Neural cell (in vitro differentiated cells): Measurements from ENCODE around the gene EDAR. TPM values are rescaled to one million over a fixed set of nuclear protein-coding genes. Genes with fewer than 3 reads are reported as not detected.

ENCODE experiments used
- H2AFZ ChIP-seq: fragments of 200-600, 300-800 bp; sonication (generic), shearing (Covaris generic); 2 replicates; pipeline ENCODE4 v1.6.0; 2014; ENCODE audit warnings: low read depth, mild to moderate bottlenecking, antibody characterized with exemption, low read length, moderate library complexity
- H3F3A ChIP-seq: fragments of 200-600 bp; shearing (Covaris generic); 2 replicates; pipeline ENCODE4 v1.6.1; 2016; ENCODE audit warnings: mild to moderate bottlenecking, moderate library complexity, mixed read lengths, antibody characterized with exemption, low read length; ENCODE audit not compliant: insufficient read depth, poor library complexity, severe bottlenecking
- H3K27ac ChIP-seq: fragments of 200-600, 300-800 bp; sonication (generic), shearing (Covaris generic); 2 replicates; pipeline ENCODE4 v1.5.1; 2014; ENCODE audit warnings: mild to moderate bottlenecking, low read length, moderate library complexity
- H3K27me3 ChIP-seq: fragments of 300-800, 200-600 bp; sonication (generic), shearing (Covaris generic); 2 replicates; pipeline ENCODE4 v1.6.0; 2014; ENCODE audit warnings: mild to moderate bottlenecking, low read depth, low read length, moderate library complexity; ENCODE audit not compliant: insufficient read depth
- H3K36me3 ChIP-seq: fragments of 300-800, 200-600 bp; sonication (generic), shearing (Covaris generic); 2 replicates; pipeline ENCODE4 v1.5.1; 2014; ENCODE audit warnings: mild to moderate bottlenecking, antibody characterized with exemption, low read length, moderate library complexity; ENCODE audit not compliant: insufficient read depth
- H3K4me2 ChIP-seq: fragments of 300-800, 200-600 bp; sonication (generic), shearing (Covaris generic); 2 replicates; pipeline ENCODE4 v1.6.0; 2014; ENCODE audit warnings: mild to moderate bottlenecking, low read length
- H3K4me3 ChIP-seq: fragments of 300-800, 200-600 bp; sonication (generic), shearing (Covaris generic); 2 replicates; pipeline ENCODE4 v1.5.1; 2014; ENCODE audit warnings: mild to moderate bottlenecking, low read length, moderate library complexity
- H3K79me2 ChIP-seq: fragments of 200-600 bp; shearing (Covaris generic); replicated peaks from 2 replicates; pipeline ENCODE4 v1.6.0; 2014; ENCODE audit warnings: mild to moderate bottlenecking, low read length, moderate library complexity; ENCODE audit not compliant: insufficient read depth
- H3K9ac ChIP-seq: fragments of 300-800, 200-600 bp; sonication (generic), shearing (Covaris generic); 2 replicates; pipeline ENCODE4 v1.6.1; 2016; ENCODE audit warnings: mild to moderate bottlenecking, low read length, mixed read lengths
- H3K9me2 ChIP-seq: fragments of 200-600 bp; shearing (Covaris generic); 2 replicates; pipeline ENCODE4 v1.6.1; 2016; ENCODE audit warnings: mild to moderate bottlenecking, low read length, mixed read lengths; ENCODE audit not compliant: insufficient read depth
- H3K9me3 ChIP-seq: fragments of 200-600, 300-800 bp; sonication (generic), shearing (Covaris generic); 2 replicates; pipeline ENCODE4 v1.6.1; 2016; ENCODE audit warnings: mild to moderate bottlenecking, mixed run types, low read length, moderate library complexity, mixed read lengths
- H4K20me1 ChIP-seq: fragments of 200-600 bp; shearing (Covaris generic); 2 replicates; pipeline ENCODE4 v1.6.1; 2016; ENCODE audit warnings: mild to moderate bottlenecking, mixed run types; ENCODE audit not compliant: insufficient read depth
- CTCF ChIP-seq: fragments of 450-650 bp; IDR thresholded peaks from 2 replicates; pipeline ENCODE4 v1.5.1; 2014; ENCODE audit warnings: antibody characterized with exemption, mild to moderate bottlenecking, moderate library complexity; ENCODE audit not compliant: poor library complexity, severe bottlenecking
- EP300 ChIP-seq: fragments of 450-650 bp; conservative IDR thresholded peaks from 2 replicates; pipeline ENCODE4 v1.6.1; 2014; ENCODE audit warnings: antibody characterized with exemption, mild to moderate bottlenecking, moderate library complexity; ENCODE audit not compliant: poor library complexity, severe bottlenecking
- EZH2 ChIP-seq: fragments of 200-600, 300-800 bp; shearing (Covaris generic), sonication (generic); IDR thresholded peaks from 2 replicates; pipeline ENCODE4 v1.6.1; 2014; ENCODE audit warnings: antibody characterized with exemption, low read length, borderline replicate concordance, mild to moderate bottlenecking; ENCODE audit not compliant: insufficient read depth, poor library complexity, severe bottlenecking
- MXI1 ChIP-seq: fragments of 450-650 bp; conservative IDR thresholded peaks from 2 replicates; pipeline ENCODE4 v1.6.1; 2014; ENCODE audit warnings: antibody characterized with exemption, mild to moderate bottlenecking; ENCODE audit not compliant: poor library complexity, severe bottlenecking
- POLR2AphosphoS5 ChIP-seq: IDR thresholded peaks from 2 replicates; pipeline ENCODE4 v1.6.1; 2012
- RAD21 ChIP-seq: fragments of 450-650 bp; conservative IDR thresholded peaks from 2 replicates; pipeline ENCODE4 v1.6.1; 2014; ENCODE audit warnings: antibody characterized with exemption, mild to moderate bottlenecking, moderate library complexity
- REST ChIP-seq: IDR thresholded peaks from 2 replicates; pipeline ENCODE4 v1.6.1; 2012; ENCODE audit warnings: borderline replicate concordance
- SMC3 ChIP-seq: fragments of 450-650 bp; conservative IDR thresholded peaks from 2 replicates; pipeline ENCODE4 v1.6.1; 2014; ENCODE audit warnings: antibody characterized with exemption, mild to moderate bottlenecking, moderate library complexity; ENCODE audit not compliant: poor library complexity
- TAF1 ChIP-seq: IDR thresholded peaks from 2 replicates; pipeline ENCODE4 v1.6.1; 2012; ENCODE audit warnings: low read depth
- polyA plus RNA-seq: library from polyadenylated mRNA; depleted of rRNA; stranded (reverse); fragments of >200 nt; gene quantifications from 2 replicates; pipeline ENCODE4 v1.2.3, GENCODE V29; 2014

Gene EDAR
- polyA plus RNA-seq, 1 donor from 2014 or later = not detected

- Histone ChIP-seq H4K20me1 (no peaks in the 10 kb centered on the region), H3F3A (no peaks in the 10 kb centered on the region), H3K27me3 (no peaks in the 10 kb centered on the region), H2AFZ (no peak overlapping the region), H3K36me3 (no peaks in the 10 kb centered on the region), H3K9ac (no peak overlapping the region), H3K79me2 (no peaks in the 10 kb centered on the region), H3K27ac (no peak overlapping the region), H3K4me2 (no peak overlapping the region), H3K9me3 (no peaks in the 10 kb centered on the region), H3K4me3 (no peak overlapping the region), H3K9me2 (no peaks in the 10 kb centered on the region)
- no peak for TF ChIP-seq POLR2AphosphoS5
These were observed 20.4 kb downstream of the EDAR start for GRCh38 chr2:108968619-108969018.

- no peaks in the 10 kb centered on the region for H3K36me3 ChIP-seq
- no peaks in the 10 kb centered on the region for H3K9me3 ChIP-seq
- H3K4me3 ChIP-seq = no peak overlapping the region
- H3F3A ChIP-seq = no peaks in the 10 kb centered on the region
- H3K9ac ChIP-seq = no peak overlapping the region
- no peaks in the 10 kb centered on the region for H3K9me2 ChIP-seq
- no peak overlapping the region for H2AFZ ChIP-seq
- no peaks in the 10 kb centered on the region for H3K79me2 ChIP-seq
- no peaks in the 10 kb centered on the region for H3K27me3 ChIP-seq
- H4K20me1 ChIP-seq = no peaks in the 10 kb centered on the region
- no peak overlapping the region for H3K4me2 ChIP-seq
- TF ChIP-seq RAD21 = no peak
- no peak for TF ChIP-seq CTCF
- TF ChIP-seq POLR2AphosphoS5 = no peak
- no peak for TF ChIP-seq TAF1
- TF ChIP-seq REST = no peak
- TF ChIP-seq MXI1 = no peak
- no peak for TF ChIP-seq SMC3
- H3K27ac ChIP-seq = no peak overlapping the region
These were observed 21.3 kb downstream of the EDAR start for GRCh38 chr2:108967757-108968156.

- H3K9ac ChIP-seq = no peak overlapping the region
- H3K9me2 ChIP-seq = no peaks in the 10 kb centered on the region
- no peaks in the 10 kb centered on the region for H4K20me1 ChIP-seq
- H3F3A ChIP-seq = no peaks in the 10 kb centered on the region
- no peaks in the 10 kb centered on the region for H3K27me3 ChIP-seq
- no peaks in the 10 kb centered on the region for H3K9me3 ChIP-seq
- no peaks in the 10 kb centered on the region for H3K79me2 ChIP-seq
- no peak overlapping the region for H2AFZ ChIP-seq
- no peak for TF ChIP-seq CTCF
- no peak for TF ChIP-seq EP300
- TF ChIP-seq TAF1 = no peak
- no peak for TF ChIP-seq MXI1
- no peak for TF ChIP-seq EZH2
- TF ChIP-seq RAD21 = no peak
- no peak for TF ChIP-seq POLR2AphosphoS5
- TF ChIP-seq SMC3 = no peak
- TF ChIP-seq REST = no peak
- no peak overlapping the region for H3K4me3 ChIP-seq
- H3K36me3 ChIP-seq = no peaks in the 10 kb centered on the region
- no peak overlapping the region for H3K4me2 ChIP-seq
- H3K27ac ChIP-seq = no peak overlapping the region
These were observed 23.3 kb downstream of the EDAR start for GRCh38 chr2:108965540-108966289.
